ENCODE measurements around the gene GIPC1.
"Not testable (repeated sequence)": the region's sequence is repeated elsewhere in the genome, so short reads cannot be mapped to it uniquely, and the experiment has no call there.

GIPC1 gene

DNA sequence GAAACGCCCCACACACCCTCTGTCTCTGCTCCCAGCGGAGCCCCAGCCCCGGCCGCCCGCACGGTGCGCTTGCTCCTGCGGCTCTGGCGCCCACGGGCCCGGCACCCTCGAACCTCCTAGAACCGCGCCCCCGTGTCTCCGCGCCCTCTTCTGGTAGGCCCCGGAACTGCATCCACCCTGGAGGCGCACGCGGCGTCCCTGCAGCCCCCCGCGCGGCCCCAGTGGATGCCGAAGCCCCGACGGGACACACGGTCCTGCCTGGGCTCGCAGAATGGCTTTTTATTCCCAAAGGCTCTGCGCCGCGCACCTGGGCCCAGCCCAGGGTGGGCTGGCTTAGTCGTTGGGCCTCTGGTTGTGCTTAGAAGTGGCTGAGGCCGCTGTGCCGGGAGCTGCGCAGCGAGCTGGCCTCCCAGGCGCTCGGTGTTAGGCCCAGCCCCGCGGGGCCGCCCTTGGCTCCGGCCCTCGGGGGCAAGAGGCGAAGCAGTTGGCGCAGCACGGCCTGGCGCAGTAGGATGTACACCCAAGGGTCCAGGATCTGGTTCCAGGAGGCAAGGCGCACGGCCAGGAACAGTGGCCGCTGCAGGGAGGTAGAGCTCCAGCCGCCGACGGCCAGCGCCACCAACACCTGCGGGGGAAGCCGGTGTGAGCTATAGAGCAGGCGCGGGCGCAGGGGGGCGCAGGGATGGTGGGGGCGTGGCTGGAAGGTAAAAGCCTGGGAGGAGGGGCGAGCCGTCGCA, 23.6 kb downstream of the GIPC1 start:
- peak in 37 of 58 donors; percentile 10 to 74 (median 29) for DNase-seq

DNA sequence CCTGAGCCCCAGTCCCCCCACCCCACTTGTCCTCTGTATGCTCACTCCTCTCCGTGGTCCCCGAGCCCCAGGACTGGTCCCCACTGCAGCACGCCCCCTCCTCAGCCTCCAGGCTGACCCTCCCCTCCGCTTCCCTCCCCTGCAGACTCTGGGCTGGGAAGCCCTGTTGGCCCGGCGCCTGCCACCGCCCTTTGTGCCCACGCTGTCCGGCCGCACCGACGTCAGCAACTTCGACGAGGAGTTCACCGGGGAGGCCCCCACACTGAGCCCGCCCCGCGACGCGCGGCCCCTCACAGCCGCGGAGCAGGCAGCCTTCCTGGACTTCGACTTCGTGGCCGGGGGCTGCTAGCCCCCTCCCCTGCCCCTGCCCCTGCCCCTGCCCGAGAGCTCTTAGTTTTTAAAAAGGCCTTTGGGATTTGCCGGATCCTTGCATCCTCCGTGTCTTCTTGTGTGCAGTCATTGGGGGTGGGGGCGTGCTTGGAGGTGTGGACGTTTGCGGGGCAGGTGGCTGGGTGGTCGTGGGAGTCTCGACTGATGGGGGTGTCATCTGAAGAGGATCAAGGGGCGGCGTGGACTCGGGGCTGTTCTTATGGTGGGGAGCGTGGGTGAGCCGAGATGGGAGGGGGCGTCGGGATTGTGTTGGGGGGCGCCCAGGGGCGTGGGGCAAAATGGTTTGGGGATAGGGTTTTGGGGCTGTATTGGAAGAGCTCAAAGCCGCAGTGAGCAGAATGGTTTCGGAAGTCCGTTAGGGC, 24.3 kb downstream of the GIPC1 start:
- DNase-seq, result no peak

DNA sequence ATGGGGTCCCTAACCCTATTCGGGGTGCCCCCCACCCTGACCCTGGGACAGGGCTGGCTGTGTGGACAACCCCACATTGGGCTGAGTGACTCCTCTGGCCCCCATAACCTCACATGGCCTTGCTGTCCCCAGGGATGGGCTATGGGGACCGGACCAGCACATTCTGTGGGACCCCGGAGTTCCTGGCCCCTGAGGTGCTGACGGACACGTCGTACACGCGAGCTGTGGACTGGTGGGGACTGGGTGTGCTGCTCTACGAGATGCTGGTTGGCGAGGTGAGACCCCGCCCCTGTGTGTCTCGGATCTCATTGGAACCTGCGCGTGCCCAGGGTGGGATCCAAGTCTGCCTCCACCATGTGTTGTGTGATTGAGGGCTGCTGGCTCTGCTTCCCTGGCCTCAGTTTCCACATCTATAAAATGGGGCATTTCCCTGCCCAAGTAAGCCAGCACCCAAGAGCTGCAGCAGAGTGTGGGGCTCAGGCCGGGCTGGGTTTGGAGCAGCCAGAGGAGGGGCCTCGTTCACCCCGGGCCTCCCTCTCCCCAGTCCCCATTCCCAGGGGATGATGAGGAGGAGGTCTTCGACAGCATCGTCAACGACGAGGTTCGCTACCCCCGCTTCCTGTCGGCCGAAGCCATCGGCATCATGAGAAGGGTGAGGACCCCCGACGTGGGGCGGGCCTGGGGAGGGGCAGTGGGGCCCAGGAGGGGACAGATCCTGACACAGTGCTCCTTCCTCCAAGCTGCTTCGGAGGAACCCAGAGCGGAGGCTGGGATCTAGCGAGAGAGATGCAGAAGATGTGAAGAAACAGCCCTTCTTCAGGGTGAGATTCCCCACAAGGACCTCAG, 25.7 kb downstream of the GIPC1 start:
- DNase-seq, result no peak

DNA sequence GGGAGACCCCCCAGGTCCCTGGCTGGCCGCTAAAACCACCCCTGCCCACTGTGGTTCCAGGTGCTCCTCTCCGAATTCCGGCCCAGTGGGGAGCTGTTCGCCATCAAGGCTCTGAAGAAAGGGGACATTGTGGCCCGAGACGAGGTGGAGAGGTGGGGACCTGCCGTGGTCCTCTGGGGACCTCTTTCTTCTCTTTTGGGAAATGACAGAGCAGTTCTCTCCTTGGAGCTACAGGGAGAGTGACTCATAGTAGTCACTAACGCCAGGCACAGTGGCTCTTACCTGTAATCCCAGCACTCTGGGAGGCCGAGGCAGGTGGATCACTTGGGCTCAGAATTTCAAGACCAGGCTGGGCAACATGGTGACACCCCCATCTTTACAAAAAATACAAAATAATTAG, 28.1 kb downstream of the GIPC1 start:
- DNase-seq, result no peak

DNA sequence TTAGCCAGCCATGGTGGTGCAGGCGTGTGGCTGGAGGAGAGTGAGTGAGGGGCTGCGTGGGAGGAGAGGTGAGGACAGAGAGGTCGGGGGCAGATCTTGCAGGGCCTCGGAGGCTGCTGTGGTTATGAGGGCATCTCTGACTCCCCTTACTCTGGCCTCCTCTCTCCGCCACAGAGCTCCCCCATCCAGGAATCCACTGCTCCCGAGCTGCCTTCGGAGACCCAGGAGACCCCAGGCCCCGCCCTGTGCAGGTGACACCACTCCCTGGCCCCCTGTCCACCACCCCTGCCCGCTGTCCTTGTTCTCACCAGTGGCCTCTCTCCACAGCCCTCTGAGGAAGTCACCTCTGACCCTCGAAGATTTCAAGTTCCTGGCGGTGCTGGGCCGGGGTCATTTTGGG, 28.5 kb downstream of the GIPC1 start:
- DNase-seq, result no peak

DNA sequence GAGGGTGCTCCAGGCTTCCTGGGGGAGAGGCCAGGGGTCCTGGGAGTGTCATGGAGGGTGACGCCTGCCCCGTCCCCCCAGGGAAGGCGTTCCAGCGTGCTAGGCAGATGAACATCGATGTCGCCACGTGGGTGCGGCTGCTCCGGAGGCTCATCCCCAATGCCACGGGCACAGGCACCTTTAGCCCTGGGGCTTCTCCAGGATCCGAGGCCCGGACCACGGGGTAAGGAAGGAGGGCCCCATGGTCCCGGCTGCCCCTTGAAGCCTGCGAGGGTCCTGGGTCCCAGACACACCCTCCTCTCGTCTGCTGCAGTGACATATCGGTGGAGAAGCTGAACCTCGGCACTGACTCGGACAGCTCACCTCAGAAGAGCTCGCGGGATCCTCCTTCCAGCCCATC, 32.2 kb downstream of the GIPC1 start:
- DNase-seq, result no peak

DNA sequence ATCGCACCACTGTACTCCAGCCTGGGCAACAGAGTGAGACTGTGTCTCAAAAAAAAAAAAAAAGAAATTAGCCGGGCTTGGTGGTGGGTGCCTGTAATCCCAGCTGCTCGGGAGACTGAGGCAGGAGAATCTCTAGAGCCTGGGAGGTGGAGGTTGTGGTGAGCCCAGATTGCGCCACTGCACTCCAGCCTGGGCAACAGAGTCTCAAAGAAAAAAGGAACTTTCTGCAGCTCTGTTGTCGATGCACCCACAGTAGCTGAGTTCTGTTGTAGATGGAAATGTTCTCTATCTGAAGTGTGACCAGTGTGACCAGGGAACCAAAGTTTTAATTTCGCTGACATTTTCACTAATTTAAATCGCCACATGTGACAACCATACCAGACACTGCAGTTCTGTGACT, 33.5 kb downstream of the GIPC1 start:
- not testable (repeated sequence) for DNase-seq

DNA sequence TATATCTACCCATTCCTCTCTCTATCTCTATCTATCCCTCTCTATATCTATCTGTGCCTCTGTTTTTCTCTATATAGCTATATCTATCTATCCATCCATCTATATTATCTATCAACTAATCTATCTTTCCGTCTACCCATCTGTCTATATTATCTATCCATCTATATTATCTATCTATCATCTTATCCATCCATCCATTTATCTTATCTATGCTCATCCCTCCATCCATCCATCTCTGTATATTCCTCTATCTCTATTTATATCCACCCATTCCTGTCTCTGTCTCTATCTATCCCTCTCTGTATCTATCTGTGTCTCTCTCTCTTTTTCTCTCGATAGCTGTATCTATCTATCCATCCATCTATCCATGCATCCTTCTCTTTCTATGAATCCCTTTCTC, 35.0 kb downstream of the GIPC1 start:
- DNase-seq, result no peak

DNA sequence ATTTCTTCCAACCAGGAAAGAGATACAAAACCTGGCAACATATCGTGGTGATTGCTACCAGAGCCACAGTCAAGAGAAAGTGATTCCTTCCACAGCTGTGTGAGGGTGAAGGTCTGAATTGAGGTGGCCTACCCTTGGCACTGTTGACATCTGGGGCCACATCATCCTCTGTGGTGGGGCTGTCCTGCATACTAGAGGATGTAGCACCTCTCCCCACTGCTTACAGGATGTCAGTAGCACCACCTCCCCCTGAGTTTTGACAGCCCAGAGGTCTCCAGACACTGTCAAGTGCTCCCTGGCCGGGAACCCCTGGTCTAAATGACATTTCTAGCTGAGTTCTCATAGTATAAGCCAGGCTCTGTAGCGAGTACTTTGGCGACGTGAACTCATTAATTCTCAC, 36.2 kb downstream of the GIPC1 start:
- no peak for DNase-seq

DNA sequence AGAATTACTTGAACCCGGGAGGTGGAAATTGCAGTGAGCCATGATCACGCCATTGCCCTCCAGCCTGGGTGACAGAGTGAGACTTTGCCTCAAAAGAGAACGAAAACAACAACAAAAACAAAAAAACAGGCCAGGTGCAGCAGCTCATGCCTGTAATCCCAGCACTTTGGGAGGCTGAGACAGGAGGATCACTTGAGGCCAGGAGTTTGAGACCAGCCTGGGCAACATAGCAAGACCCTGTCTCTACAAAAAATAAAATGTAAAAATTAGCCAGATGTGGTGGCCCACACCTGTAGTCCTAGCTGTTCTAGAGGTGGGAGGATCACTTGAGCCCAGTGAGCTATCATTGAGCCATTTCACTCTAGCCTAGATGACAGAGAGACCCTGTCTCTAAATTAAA, 43.6 kb downstream of the GIPC1 start:
- not testable (repeated sequence) for DNase-seq

DNA sequence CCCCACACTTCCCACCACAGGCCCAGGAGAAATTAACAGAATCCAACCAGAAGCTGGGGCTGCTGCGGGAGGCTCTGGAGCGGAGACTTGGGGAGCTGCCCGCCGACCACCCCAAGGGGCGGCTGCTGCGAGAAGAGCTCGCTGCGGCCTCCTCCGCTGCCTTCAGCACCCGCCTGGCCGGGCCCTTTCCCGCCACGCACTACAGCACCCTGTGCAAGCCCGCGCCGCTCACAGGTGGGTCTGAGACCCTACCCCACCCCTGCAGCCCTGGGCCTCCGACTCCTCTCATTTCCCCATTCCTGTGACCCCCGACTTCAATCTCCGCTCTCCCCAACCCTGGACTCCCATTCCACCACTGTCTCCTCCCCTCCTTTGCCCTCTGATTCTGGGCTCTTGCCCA, 45.1 kb downstream of the GIPC1 start:
- no peak for DNase-seq

DNA sequence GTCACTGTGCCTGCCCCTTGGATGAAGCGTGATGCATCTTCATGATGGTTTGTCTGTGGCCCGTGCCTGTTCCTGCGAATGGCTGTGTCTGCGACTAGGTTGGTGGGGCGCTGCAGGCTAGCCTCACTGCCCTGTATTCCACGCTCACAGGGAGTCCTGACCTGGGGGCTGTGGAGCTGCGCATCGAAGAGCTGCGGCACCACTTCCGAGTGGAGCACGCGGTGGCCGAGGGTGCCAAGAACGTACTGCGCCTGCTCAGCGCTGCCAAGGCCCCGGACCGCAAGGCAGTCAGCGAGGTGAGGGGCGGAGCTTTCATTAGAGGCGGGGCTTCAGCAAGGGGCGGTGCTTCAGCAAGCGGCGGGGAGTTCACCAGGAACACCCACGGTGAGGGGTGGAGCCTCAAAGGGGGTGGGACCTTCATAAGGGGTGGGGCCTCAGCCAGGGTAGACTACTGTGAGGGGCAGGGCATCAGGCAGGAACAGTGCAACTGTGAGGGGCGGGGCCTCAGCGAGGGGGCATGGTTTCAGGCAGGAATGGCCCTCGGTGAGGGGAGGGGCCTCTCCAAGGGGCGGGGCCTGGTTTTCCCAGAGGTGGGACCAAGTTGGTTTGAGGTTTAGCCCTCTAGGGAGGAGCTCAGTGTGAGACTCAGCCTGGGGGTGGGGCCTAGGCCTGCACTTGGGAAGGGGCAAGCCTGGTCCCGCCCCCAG, 45.6 kb downstream of the GIPC1 start:
- peak in 1 of 58 donors; percentile 44 for DNase-seq

DNA sequence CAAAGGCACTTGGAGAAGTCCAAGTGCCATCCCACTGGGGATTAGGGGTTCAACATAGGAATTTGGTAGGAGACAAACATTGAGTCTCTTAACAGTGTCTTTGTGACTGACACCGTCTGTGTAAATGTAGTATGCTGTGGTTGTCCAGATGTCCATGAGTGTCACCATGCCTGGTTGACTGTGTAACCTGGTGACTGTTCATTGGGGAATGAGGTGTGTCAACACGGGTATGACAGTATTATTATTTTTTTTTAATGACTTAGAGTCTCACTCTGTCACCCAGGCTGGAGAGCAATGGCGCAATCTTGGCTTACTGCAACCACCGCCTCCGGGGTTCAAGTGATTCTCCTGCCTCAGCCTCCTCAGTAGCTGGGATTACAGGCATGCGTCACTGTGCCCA, 46.6 kb downstream of the GIPC1 start:
- DNase-seq, result no peak

DNA sequence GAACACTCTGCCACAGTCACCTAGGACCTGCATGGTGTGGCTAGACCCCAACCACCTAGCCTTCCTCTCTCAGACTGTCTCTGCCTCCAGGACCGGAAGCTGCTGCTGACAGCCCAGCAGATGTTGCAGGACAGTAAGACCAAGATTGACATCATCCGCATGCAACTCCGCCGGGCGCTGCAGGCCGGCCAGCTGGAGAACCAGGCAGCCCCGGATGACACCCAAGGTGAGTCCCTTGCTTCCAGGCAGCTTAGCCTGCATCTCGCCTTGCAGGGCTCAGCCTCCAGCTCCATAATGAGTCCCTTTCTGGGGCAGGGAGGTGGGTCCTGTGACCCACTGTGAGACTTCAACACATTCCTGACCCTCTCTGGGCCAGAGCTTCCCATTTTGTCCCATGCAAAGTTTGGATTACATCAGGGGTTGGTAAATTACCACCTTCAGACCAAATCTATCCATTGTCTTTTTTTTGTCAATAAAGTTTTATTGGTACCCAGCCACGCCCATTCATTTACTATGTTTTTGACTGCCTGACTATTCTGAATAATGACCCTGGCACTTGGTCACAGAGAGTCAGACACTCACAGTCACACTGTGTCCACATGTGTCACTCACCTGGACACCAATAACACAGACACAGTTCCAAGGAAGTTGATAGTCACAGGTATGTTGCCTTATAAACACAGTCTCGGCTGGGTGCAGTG, 49.4 kb downstream of the GIPC1 start:
- DNase-seq, result no peak

DNA sequence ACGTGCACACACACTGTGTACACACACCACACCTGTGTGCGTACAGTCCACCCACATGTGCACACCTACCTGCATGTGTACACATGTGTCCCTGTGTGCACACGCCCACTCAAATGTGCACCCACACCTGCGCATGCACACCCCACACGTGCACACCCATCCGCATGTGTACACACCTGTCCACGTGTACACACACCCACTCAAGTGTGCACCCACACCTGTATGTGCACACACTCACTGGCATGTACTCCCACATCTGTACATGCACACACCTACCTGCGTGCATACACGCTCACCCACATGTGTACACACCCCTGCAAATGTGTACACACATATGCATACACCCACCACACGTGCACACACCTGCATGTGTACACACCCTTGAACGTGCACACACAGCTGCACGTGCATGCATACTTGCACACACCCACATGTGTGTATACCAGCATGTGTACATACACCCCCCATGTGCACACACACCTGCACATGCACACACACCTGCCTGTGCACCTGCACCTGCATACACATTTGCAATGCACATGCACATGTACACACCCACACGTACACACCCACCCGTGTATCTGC, 52.2 kb downstream of the GIPC1 start:
- no peak for DNase-seq

DNA sequence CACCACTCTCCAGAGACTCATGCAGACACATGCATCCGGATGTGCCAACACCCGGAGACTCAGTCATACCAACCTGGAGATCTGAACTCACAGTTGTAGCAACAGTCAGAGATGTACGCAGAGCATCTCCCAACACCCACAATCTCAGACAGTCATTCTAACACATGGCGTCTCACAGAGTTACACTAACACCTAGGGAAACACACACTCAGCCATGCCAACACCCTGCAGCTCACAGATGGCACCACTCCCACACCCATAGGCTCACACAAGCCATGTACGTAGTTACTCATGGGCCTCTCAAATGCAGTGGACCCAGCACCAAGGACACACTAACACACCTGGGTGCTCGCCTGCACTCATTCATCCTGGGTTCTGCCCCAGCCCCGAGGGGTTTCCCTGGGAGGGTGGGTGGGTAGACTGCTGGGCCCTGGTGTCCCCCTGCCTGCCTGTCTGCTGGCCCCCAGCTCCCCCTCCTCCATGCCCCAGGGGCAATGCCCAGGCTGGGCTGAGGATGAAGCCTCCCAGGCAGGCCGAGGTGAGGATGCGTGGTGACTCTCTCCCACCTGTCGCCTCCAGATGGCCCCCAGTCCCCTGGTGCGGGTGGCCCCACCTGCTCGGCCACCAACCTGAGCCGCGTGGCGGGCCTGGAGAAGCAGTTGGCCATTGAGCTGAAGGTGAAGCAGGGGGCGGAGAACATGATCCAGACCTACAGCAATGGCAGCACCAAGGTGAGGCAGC, 52.9 kb downstream of the GIPC1 start:
- peak in 29 of 58 donors; percentile 6 to 81 (median 40) for DNase-seq

DNA sequence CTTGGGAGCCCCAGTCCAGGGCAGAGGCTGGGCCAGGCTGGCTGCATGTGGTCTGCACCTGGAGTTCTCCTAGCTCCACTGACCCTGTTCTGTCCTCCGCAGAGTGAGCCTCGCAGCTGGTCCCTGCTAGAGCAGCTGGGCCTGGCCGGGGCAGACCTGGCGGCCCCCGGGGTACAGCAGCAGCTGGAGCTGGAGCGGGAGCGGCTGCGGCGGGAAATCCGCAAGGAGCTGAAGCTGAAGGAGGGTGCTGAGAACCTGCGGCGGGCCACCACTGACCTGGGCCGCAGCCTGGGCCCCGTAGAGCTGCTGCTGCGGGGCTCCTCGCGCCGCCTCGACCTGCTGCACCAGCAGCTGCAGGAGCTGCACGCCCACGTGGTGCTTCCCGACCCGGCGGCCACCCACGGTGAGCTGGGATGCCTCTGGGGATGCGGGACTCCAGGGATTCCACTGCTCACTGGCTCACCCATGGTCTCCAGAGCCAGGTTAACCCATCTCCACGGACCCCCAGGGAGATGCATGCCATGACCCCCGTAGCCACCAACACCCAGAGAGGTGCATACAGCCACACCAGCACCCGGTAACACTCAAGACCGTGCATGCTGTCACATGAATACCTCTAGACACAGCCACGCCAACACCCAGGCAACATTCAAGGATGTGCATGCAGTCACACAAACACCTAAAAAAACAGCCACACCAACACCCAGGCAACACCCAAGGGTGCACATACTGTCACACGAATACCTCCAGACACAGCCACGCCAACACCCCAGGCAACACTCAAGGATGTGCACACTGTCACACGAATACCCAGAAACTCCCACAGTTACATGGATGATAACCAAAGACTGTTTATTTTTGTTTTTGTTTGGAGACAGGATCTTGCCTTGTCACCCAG, 54.6 kb downstream of the GIPC1 start:
- DNase-seq, result peak in 1 of 58 donors; percentile 23

DNA sequence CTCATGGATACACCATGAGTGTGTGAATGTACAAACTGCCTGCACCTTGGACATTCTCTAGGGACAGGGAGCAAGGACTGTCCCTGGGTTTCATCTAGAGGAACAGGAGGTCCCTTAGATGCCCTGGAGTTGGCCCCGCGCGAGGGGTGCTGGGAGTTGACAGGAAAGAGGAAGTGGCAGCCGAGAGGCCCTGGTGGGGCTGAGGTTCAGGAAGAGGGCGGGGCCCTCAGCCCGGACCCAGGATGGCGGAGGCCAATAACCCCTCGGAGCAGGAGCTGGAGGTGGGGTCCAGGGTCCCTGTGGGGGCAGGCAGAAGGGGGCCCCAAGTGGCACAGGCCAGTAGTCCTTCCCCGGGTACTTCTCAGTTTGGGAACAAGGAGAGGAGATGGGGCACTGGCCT, 55.9 kb downstream of the GIPC1 start:
- peak in 32 of 58 donors; percentile 4 to 48 (median 22) for DNase-seq

Data from anterior cingulate cortex (tissue), 58 donors.